IgD-negative memory B cell (primary cell): Measurements from ENCODE around the gene AHNAK2. TPM values are rescaled to one million over a fixed set of nuclear protein-coding genes. Genes with fewer than 3 reads are reported as not detected.
A peak's percentile ranks its signal among the peaks of the same experiment; 100 is the strongest.

Experiments
- H3K27ac Mint-ChIP-seq, 3 donors: one replicate each; pipeline ENCODE4 v1.8.0; 2020 to 2022; ENCODE audit warnings: mild to moderate bottlenecking in 3 of 3, mixed read lengths in 3 of 3, moderate library complexity in 1 of 3
- H3K27me3 Mint-ChIP-seq: one replicate; pipeline ENCODE4 v1.8.0; 2021; ENCODE audit warnings: mixed read lengths
- H3K36me3 Mint-ChIP-seq: one replicate; pipeline ENCODE4 v1.8.0; 2020; ENCODE audit warnings: mild to moderate bottlenecking, mixed read lengths
- H3K4me1 Mint-ChIP-seq, 3 donors: one replicate each; pipeline ENCODE4 v1.8.0; 2020 to 2022; ENCODE audit warnings: mixed read lengths in 3 of 3, mild to moderate bottlenecking in 1 of 3
- H3K4me3 Mint-ChIP-seq, 4 donors: one replicate each; pipeline ENCODE4 v1.8.0; 2020 to 2022; ENCODE audit warnings: mild to moderate bottlenecking in 4 of 4, mixed read lengths in 4 of 4, moderate library complexity in 3 of 4
- H3K9me3 Mint-ChIP-seq, 3 donors: one replicate each; pipeline ENCODE4 v1.8.0; 2020 to 2021; ENCODE audit warnings: mixed read lengths in 3 of 3, mild to moderate bottlenecking in 1 of 3
- polyA plus RNA-seq: library from polyadenylated mRNA; unstranded; fragments of 300-500 nt; fragmentation: Illumina TruSeq; gene quantifications from one replicate; pipeline ENCODE4 v1.2.3, GENCODE V29; 2021

AHNAK2 gene
- polyA plus RNA-seq, 1 donor from 2014 or later, result 0.68 TPM

GRCh38 chr14:104974665-104975390 lies 3.3 kb downstream of the AHNAK2 start:
- Mint-ChIP-seq H3K27ac (no peak overlapping the region), H3K36me3 (no peaks in the 10 kb centered on the region), H3K9me3 (no peaks in the 10 kb centered on the region), H3K4me1 (peaks cover 0 to 6% (median 5%) of the 10 kb centered on the region in 3 donors), H3K27me3 (peaks cover 15% of the 10 kb centered on the region), H3K4me3 (no peak overlapping the region)

GRCh38 chr14:104974146-104974541 lies 4.0 kb downstream of the AHNAK2 start:
- H3K4me1 Mint-ChIP-seq, result peaks cover 0 to 7% (median 5%) of the 10 kb centered on the region in 3 donors
- no peak overlapping the region for H3K4me3 Mint-ChIP-seq
- H3K27ac Mint-ChIP-seq, result no peak overlapping the region
- no peaks in the 10 kb centered on the region for H3K36me3 Mint-ChIP-seq
- H3K9me3 Mint-ChIP-seq, result no peaks in the 10 kb centered on the region
- H3K27me3 Mint-ChIP-seq, result peaks cover 14% of the 10 kb centered on the region

- H3K4me3 Mint-ChIP-seq, result no peak overlapping the region
- H3K4me1 Mint-ChIP-seq, result peaks cover 0 to 9% (median 8%) of the 10 kb centered on the region in 3 donors
- H3K27ac Mint-ChIP-seq, result no peak overlapping the region
- H3K27me3 Mint-ChIP-seq, result peaks cover 17% of the 10 kb centered on the region
- no peaks in the 10 kb centered on the region for H3K9me3 Mint-ChIP-seq
- H3K36me3 Mint-ChIP-seq, result no peaks in the 10 kb centered on the region
Measured at GRCh38 chr14:104973385-104974145, 4.6 kb downstream of the AHNAK2 start.

DNA sequence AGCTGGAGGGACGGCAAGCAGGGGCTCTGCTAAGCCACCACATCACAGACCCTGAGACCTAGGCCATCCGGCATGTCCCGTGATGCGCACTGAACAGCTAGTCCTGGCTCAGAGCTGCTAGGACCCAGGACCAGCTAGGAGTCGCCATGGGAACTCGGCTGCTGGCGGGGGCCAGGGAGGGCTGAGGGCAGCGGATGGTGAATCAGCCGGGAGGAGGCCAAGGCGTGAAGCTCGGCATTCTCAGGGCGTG lies 5.1 kb downstream of the AHNAK2 start:
- Mint-ChIP-seq H3K27me3 (peaks cover 22% of the 10 kb centered on the region), H3K36me3 (no peaks in the 10 kb centered on the region), H3K9me3 (no peaks in the 10 kb centered on the region), H3K27ac (no peak overlapping the region), H3K4me3 (no peak overlapping the region), H3K4me1 (peaks cover 0 to 11% (median 9%) of the 10 kb centered on the region in 3 donors)

GRCh38 chr14:104972301-104973134 lies 5.7 kb downstream of the AHNAK2 start:
- Mint-ChIP-seq H3K27ac (no peak overlapping the region), H3K27me3 (peaks cover 24% of the 10 kb centered on the region), H3K4me1 (peaks cover 0 to 12% (median 9%) of the 10 kb centered on the region in 3 donors), H3K9me3 (no peaks in the 10 kb centered on the region), H3K36me3 (no peaks in the 10 kb centered on the region), H3K4me3 (no peak overlapping the region)

DNA sequence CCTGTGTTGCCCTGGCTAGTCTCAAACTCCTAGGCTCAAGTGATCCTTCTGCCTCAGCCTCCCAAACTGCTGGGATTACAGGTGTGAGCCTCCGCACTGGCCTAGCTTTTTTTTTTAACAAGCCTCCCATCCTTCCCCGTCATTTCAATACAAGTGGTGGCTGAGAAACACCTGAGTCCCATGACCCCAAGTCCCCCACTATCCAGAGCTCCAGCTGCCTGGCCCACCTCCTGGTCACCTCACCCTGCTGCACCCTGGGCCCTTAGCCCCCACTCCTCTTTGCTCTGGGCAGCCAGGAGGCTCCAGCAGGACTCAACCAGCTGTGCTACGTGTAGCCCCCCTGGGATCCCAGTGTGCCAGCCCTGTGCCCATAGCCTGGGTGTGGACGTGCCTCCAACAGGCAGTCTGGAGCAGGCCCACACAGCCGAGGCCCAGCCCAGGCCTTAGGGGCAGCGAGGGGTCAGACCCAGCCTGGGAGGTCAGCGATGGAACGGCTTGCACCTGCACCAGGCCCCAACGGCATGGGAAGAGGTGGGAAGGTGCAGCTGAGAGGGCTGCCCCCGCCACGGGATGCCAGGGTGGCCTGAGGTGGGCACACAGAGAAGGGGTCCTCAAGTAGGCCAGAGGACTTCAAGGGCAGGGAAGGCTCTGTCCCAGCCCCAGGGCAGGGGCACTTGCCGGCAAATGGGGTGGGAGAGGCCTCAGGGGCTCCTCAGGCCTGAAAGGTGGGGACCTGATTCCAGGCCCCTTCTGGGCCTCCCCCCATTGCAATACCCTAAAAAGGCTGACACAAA lies 6.5 kb downstream of the AHNAK2 start:
- Mint-ChIP-seq H3K4me1 (peaks cover 0 to 12% (median 9%) of the 10 kb centered on the region in 3 donors), H3K36me3 (no peaks in the 10 kb centered on the region), H3K9me3 (no peaks in the 10 kb centered on the region), H3K27me3 (peaks cover 20% of the 10 kb centered on the region), H3K4me3 (no peak overlapping the region), H3K27ac (no peak overlapping the region)

DNA sequence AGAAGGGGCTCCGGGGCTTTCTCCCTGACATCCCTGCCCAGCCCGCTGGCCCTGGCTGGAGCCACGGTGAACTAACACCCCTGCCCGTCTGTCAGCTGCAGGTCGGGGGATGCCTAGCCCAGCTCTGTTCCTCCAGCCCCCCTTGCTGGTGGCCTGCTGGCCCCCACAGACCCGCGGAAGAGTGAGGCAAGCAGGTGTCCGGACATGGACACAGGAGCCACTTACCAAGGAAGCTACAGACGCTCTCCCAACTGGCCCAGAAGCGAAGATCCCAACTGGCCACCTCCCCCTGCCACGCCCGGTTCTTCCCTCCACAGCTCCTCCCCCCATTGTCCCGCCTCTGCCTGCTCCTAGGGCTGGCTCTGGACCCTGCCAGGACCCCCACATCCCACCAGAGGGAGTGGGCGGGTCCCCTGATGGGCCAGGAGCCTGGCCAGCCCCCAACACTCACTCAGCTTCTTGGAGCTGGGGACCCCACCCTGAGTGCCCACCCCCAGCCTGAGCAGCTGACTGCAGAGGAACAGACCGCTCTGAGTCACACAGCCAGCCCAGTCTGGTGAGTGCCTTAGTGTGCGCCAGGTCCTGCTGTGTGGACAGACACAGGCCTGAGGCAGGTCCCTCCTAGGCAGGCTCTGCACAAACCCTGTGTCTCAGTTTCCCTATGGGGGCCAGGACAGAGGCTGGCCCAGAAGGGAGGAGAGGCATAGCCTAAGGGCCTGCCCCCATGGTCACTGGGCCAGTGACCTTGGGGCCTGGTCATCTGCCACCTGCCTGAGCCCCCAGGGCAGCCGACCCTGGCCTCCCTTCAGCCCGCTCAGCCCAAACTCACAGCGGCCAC lies 7.7 kb downstream of the AHNAK2 start:
- peak overlapping the region in 1 of 3 donors; percentile 16 for H3K27ac Mint-ChIP-seq

DNA sequence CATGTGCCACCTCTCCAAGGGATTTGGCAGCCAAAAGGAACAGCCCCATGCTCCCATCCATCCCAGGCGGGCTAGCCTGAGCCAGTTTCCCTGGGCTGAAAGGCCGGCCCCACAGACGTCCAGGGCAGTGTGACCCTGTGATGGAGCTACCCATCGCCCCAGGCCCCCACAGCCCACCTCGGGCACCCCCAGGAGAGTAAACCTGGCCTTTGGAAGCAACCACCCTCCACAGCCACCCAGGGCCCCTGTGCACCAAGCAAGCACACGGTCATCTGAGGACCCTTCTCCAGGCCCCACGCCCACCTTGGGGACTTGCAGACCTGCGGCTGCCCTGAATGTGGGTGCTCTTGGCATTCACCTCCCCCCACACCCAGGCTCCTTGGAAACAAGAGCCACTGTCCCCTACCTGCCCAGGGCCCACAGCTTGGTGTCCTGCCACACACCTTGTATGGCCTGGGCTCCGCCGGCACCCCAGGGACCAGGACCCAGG lies 8.4 kb downstream of the AHNAK2 start:
- Mint-ChIP-seq H3K4me3 (peak overlapping the region in 1 of 4 donors; percentile 8), H3K4me1 (peaks cover 0 to 7% (median 5%) of the 10 kb centered on the region in 3 donors), H3K36me3 (no peaks in the 10 kb centered on the region), H3K27me3 (peaks cover 16% of the 10 kb centered on the region), H3K9me3 (no peaks in the 10 kb centered on the region), H3K27ac (no peak overlapping the region)

More for the DNA sequence above, 7.7 kb downstream of the AHNAK2 start:
- H3K9me3 Mint-ChIP-seq, result no peaks in the 10 kb centered on the region
- H3K4me1 Mint-ChIP-seq, result peaks cover 0 to 7% (median 5%) of the 10 kb centered on the region in 3 donors
- no peak overlapping the region for H3K4me3 Mint-ChIP-seq
- peaks cover 16% of the 10 kb centered on the region for H3K27me3 Mint-ChIP-seq
- no peaks in the 10 kb centered on the region for H3K36me3 Mint-ChIP-seq

GRCh38 chr14:104968541-104969401 lies 9.4 kb downstream of the AHNAK2 start:
- H3K4me1 Mint-ChIP-seq, result peaks cover 0 to 7% (median 5%) of the 10 kb centered on the region in 3 donors
- no peak overlapping the region for H3K27ac Mint-ChIP-seq
- H3K27me3 Mint-ChIP-seq, result peaks cover 21% of the 10 kb centered on the region
- H3K4me3 Mint-ChIP-seq, result peak overlapping the region in 2 of 4 donors; percentile 22 to 43
- no peaks in the 10 kb centered on the region for H3K9me3 Mint-ChIP-seq
- H3K36me3 Mint-ChIP-seq, result no peaks in the 10 kb centered on the region

DNA sequence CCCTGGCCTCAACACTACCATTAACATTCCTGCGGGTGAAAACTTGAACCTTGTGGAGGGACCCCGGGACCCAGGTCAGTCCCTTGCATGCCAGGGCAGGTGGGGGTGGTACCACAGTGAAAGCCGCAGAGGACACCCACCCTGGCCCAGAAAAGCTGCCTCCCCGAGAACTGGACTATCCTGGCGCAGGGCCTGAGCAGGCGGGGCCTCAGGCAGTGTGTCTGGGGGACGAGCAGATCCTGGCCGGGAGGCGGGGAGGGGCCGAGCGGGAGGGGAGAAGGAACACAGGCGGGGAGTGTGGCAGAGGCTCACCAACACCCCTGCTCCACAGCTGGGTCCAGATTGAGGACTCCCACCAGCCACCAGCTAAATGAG lies 10.0 kb downstream of the AHNAK2 start:
- Mint-ChIP-seq H3K9me3 (no peaks in the 10 kb centered on the region), H3K4me1 (peaks cover 0 to 7% (median 5%) of the 10 kb centered on the region in 3 donors), H3K27me3 (peaks cover 21% of the 10 kb centered on the region), H3K4me3 (peak overlapping the region in 2 of 4 donors; percentile 22 to 39), H3K36me3 (no peaks in the 10 kb centered on the region), H3K27ac (no peak overlapping the region)

DNA sequence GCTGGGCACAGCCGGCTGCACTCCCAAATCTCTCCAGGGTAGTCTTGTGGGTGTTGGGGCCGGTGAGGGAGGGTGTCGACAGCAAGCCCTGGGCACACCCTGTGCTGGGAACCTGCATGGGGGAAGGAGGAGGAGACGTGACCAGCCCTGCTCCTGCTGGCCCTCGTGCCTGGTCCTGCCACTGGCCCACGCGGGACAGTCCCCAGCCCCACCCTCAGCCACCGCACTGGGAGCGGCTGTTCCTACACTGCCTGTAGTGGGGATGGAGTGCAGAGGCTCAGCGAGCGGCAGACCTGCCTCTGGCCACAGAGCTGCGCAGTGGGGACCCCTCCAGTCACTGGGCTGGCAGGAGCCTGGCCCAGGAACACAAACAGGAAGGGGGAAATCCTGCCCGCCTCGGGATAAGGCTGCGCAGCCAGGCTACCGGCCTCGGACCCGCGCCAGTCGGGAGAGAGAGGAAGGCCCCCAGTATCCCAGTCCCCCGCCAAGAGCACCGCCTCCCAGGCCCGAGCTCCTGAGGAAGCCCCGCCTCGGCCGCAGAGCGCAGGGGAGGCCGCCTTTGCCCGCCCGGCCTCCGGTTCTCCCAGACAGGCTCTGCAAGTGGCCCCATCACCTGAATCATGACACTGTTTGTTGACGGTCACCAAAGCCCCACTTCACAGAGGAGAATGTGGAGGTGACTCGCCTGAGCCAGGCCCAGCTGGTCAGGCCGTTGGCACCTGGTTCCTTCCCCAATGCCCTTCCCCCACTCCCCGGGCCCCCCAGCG lies 10.6 kb downstream of the AHNAK2 start:
- Mint-ChIP-seq H3K4me3 (no peak overlapping the region), H3K9me3 (no peaks in the 10 kb centered on the region), H3K27me3 (peaks cover 24% of the 10 kb centered on the region), H3K4me1 (peaks cover 0 to 7% (median 5%) of the 10 kb centered on the region in 3 donors), H3K36me3 (no peaks in the 10 kb centered on the region), H3K27ac (no peak overlapping the region)

- H3K9me3 Mint-ChIP-seq, result no peaks in the 10 kb centered on the region
- H3K4me3 Mint-ChIP-seq, result no peak overlapping the region
- H3K27me3 Mint-ChIP-seq, result peaks cover 24% of the 10 kb centered on the region
Measured at GRCh38 chr14:104966981-104967385, 11.2 kb downstream of the AHNAK2 start.

More at GRCh38 chr14:104966981-104967385, 11.2 kb downstream of the AHNAK2 start:
- Mint-ChIP-seq H3K27ac (no peak overlapping the region), H3K4me1 (peaks cover 0 to 7% (median 5%) of the 10 kb centered on the region in 3 donors), H3K36me3 (no peaks in the 10 kb centered on the region)
